ENCODE results near the gene ANKLE2. TPM values are rescaled to one million over a fixed set of nuclear protein-coding genes. Genes with fewer than 3 reads are reported as not detected.

Gene ANKLE2
- total and polyA plus RNA-seq, 3 experiments from 2014 or later, result 40.6 to 119 (median 114) TPM

DNA sequence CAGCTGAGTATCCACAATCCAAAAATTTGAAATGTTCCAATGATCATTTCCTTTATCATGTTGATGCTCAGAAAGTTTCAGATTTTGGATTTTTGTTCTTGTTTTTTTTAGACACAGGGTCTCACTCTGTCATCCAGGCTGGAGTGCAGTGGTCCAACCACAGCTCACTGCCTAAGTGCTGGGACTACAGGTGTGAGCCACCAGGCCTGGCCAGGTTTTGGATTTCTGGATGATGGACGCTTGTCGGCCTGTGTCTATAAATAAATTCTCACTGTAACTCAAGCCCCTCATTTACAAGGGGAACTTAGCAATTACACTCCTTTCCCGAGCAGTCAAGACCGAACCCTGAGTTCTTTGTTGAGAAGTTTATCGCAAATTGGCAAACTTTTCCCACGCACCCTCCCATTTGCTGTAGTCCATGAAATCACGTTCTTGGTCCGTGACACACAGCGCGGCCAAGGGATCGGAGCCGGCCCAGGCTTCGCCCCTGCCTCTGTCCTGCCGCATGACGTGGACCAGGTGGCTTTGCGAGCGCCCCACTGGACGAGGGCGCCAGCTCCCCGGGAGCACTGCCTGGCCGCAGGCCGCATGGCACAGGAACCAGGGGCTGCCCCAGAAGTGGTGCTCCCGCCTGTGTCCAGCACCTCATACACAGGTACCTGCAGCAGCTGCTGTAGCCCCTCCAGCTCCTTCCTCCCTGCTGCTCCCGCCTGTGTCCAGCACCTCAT, 14.0 kb upstream of the ANKLE2 start:
- Histone ChIP-seq H3K4me1 (ENCODE audit: insufficient read depth, low read length) (peaks cover 26% of the 10 kb centered on the region), H3K9me3 (ENCODE audit: low read length) (no peaks in the 10 kb centered on the region), H3K36me3 (ENCODE audit: insufficient read depth, low read length) (peaks cover 40% of the 10 kb centered on the region), H3K27ac (ENCODE audit: low read depth, low read length) (no peak overlapping the region), H3K27me3 (ENCODE audit: insufficient read depth, low read length, poor library complexity, severe bottlenecking) (no peaks in the 10 kb centered on the region), H3K4me3 (ENCODE audit: low read length) (no peak overlapping the region)
- no peaks in the 10 kb centered on the region for H3K27me3 Mint-ChIP-seq
- H3K36me3 Mint-ChIP-seq, result peaks cover 7 to 74% (median 15%) of the 10 kb centered on the region in 3 donors
- CTCF ChIA-PET, result interaction anchor here (3.5 kb wide), 1 partner anchor 128 kb away, joined by 11 read pairs; no protein-coding TSS in a partner anchor
- no peaks in the 10 kb centered on the region for H3K9me3 Mint-ChIP-seq
- no peak overlapping the region for H3K27ac Mint-ChIP-seq
- POLR2A ChIA-PET, result no interaction called here
- peaks cover 6 to 13% (median 12%) of the 10 kb centered on the region in 3 donors for H3K4me1 Mint-ChIP-seq
- H3K4me3 Mint-ChIP-seq, result no peak overlapping the region
- no peak for DNase-seq

GRCh38 chr12:132774646-132775275, 13.1 kb upstream of the ANKLE2 start:
- CTCF ChIA-PET, result interaction anchor here (3.5 kb wide), 1 partner anchor 129 kb away, joined by 11 read pairs; no protein-coding TSS in a partner anchor
- Histone ChIP-seq H3K27ac (ENCODE audit: low read depth, low read length) (no peak overlapping the region), H3K36me3 (ENCODE audit: insufficient read depth, low read length) (peaks cover 33% of the 10 kb centered on the region), H3K9me3 (ENCODE audit: low read length) (no peaks in the 10 kb centered on the region), H3K4me1 (ENCODE audit: insufficient read depth, low read length) (peaks cover 35% of the 10 kb centered on the region), H3K4me3 (ENCODE audit: low read length) (no peak overlapping the region), H3K27me3 (ENCODE audit: insufficient read depth, low read length, poor library complexity, severe bottlenecking) (no peaks in the 10 kb centered on the region)
- Mint-ChIP-seq H3K27ac (peak overlapping the region in 1 of 8 donors; percentile 85), H3K4me3 (no peak overlapping the region), H3K36me3 (peaks cover 5 to 65% (median 9%) of the 10 kb centered on the region in 3 donors), H3K4me1 (peaks cover 6 to 13% (median 12%) of the 10 kb centered on the region in 3 donors), H3K9me3 (no peaks in the 10 kb centered on the region), H3K27me3 (no peaks in the 10 kb centered on the region)
- DNase-seq, result no peak
- POLR2A ChIA-PET, result no interaction called here

GRCh38 chr12:132774159-132774558, 12.5 kb upstream of the ANKLE2 start:
- H3K4me3 ChIP-seq (ENCODE audit: low read length), result no peak overlapping the region
- no peaks in the 10 kb centered on the region for H3K27me3 ChIP-seq (ENCODE audit: insufficient read depth, low read length, poor library complexity, severe bottlenecking)
- no peak for DNase-seq
- Mint-ChIP-seq H3K4me3 (no peak overlapping the region), H3K27ac (no peak overlapping the region), H3K4me1 (peaks cover 6 to 13% (median 12%) of the 10 kb centered on the region in 3 donors), H3K9me3 (no peaks in the 10 kb centered on the region), H3K27me3 (no peaks in the 10 kb centered on the region), H3K36me3 (peaks cover 3 to 59% (median 6%) of the 10 kb centered on the region in 3 donors)
- POLR2A ChIA-PET, result no interaction called here
- H3K9me3 ChIP-seq (ENCODE audit: low read length), result no peaks in the 10 kb centered on the region
- peaks cover 33% of the 10 kb centered on the region for H3K36me3 ChIP-seq (ENCODE audit: insufficient read depth, low read length)
- CTCF ChIA-PET, result interaction anchor here (3.5 kb wide), 1 partner anchor 130 kb away, joined by 11 read pairs; no protein-coding TSS in a partner anchor
- H3K27ac ChIP-seq (ENCODE audit: low read depth, low read length), result no peak overlapping the region
- peaks cover 41% of the 10 kb centered on the region for H3K4me1 ChIP-seq (ENCODE audit: insufficient read depth, low read length)

- peak in 1 of 5 donors; percentile 43 for DNase-seq
- Histone ChIP-seq H3K4me1 (ENCODE audit: insufficient read depth, low read length) (peaks cover 47% of the 10 kb centered on the region), H3K36me3 (ENCODE audit: insufficient read depth, low read length) (peaks cover 33% of the 10 kb centered on the region), H3K27ac (ENCODE audit: low read depth, low read length) (no peak overlapping the region), H3K4me3 (ENCODE audit: low read length) (no peak overlapping the region), H3K9me3 (ENCODE audit: low read length) (no peaks in the 10 kb centered on the region), H3K27me3 (ENCODE audit: insufficient read depth, low read length, poor library complexity, severe bottlenecking) (no peaks in the 10 kb centered on the region)
- Mint-ChIP-seq H3K4me3 (no peak overlapping the region), H3K27ac (peak overlapping the region in 2 of 8 donors; percentile 7 to 76), H3K27me3 (no peaks in the 10 kb centered on the region), H3K36me3 (peaks cover 3 to 56% (median 6%) of the 10 kb centered on the region in 3 donors), H3K9me3 (no peaks in the 10 kb centered on the region), H3K4me1 (peaks cover 10 to 17% (median 16%) of the 10 kb centered on the region in 3 donors)
- ChIA-PET CTCF (interaction anchor here (3.5 kb wide), 1 partner anchor 131 kb away, joined by 11 read pairs; no protein-coding TSS in a partner anchor), POLR2A (no interaction called here)
Measured at GRCh38 chr12:132773077-132773955, 11.7 kb upstream of the ANKLE2 start.

DNA sequence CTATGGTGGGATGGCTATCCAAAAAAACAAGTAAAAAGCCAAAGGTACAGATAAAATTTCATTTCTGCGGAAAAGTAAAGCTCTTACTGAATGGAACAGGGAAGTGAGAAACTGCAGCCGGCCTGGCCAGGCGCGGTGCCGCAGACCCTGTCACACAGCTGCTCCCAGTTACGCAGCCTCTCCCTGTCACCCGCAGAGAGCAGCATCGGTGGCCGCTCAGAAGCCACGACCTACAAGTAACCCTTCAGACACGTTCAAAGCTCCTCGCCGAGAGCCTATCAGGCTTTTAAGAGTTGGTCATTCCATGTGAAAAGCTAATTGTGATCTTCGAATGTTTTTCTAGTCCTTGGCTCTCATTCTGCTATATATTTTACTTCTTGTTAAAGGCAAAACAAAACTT, 11.0 kb upstream of the ANKLE2 start:
- Histone ChIP-seq H3K36me3 (ENCODE audit: insufficient read depth, low read length) (peaks cover 29% of the 10 kb centered on the region), H3K27me3 (ENCODE audit: insufficient read depth, low read length, poor library complexity, severe bottlenecking) (no peaks in the 10 kb centered on the region), H3K9me3 (ENCODE audit: low read length) (no peaks in the 10 kb centered on the region), H3K4me3 (ENCODE audit: low read length) (no peak overlapping the region), H3K27ac (ENCODE audit: low read depth, low read length) (no peak overlapping the region), H3K4me1 (ENCODE audit: insufficient read depth, low read length) (peaks cover 54% of the 10 kb centered on the region)
- no peaks in the 10 kb centered on the region for H3K9me3 Mint-ChIP-seq
- POLR2A ChIA-PET, result interaction anchor here (0.5 kb wide), 1 partner anchor 236 kb away, joined by 4 read pairs; no protein-coding TSS in a partner anchor
- H3K4me3 Mint-ChIP-seq, result no peak overlapping the region
- H3K27me3 Mint-ChIP-seq, result no peaks in the 10 kb centered on the region
- peaks cover 3 to 51% (median 6%) of the 10 kb centered on the region in 3 donors for H3K36me3 Mint-ChIP-seq
- peak overlapping the region in 1 of 8 donors; percentile 86 for H3K27ac Mint-ChIP-seq
- no peak for DNase-seq
- peaks cover 11 to 20% (median 19%) of the 10 kb centered on the region in 3 donors for H3K4me1 Mint-ChIP-seq
- CTCF ChIA-PET, result no interaction called here

GRCh38 chr12:132771126-132771838, 9.7 kb upstream of the ANKLE2 start:
- Mint-ChIP-seq H3K4me3 (peak overlapping the region in 2 of 7 donors; percentile 10 to 29), H3K36me3 (peaks cover 3 to 38% (median 6%) of the 10 kb centered on the region in 3 donors), H3K9me3 (no peaks in the 10 kb centered on the region), H3K27ac (peak overlapping the region; percentile 33 to 86 (median 63)), H3K4me1 (peaks cover 11 to 21% (median 20%) of the 10 kb centered on the region in 3 donors), H3K27me3 (no peaks in the 10 kb centered on the region)
- DNase-seq, result peak; percentile 7 to 73 (median 35)
- POLR2A ChIA-PET, result no interaction called here
- no peaks in the 10 kb centered on the region for H3K9me3 ChIP-seq (ENCODE audit: low read length)
- peak overlapping the region; percentile 34 for H3K4me3 ChIP-seq (ENCODE audit: low read length)
- peaks cover 16% of the 10 kb centered on the region for H3K36me3 ChIP-seq (ENCODE audit: insufficient read depth, low read length)
- no peaks in the 10 kb centered on the region for H3K27me3 ChIP-seq (ENCODE audit: insufficient read depth, low read length, poor library complexity, severe bottlenecking)
- no peak overlapping the region for H3K27ac ChIP-seq (ENCODE audit: low read depth, low read length)
- H3K4me1 ChIP-seq (ENCODE audit: insufficient read depth, low read length), result peaks cover 55% of the 10 kb centered on the region
- CTCF ChIA-PET, result interaction anchor here (1.8 kb wide), 1 partner anchor 133 kb away, joined by 5 read pairs; no protein-coding TSS in a partner anchor

DNA sequence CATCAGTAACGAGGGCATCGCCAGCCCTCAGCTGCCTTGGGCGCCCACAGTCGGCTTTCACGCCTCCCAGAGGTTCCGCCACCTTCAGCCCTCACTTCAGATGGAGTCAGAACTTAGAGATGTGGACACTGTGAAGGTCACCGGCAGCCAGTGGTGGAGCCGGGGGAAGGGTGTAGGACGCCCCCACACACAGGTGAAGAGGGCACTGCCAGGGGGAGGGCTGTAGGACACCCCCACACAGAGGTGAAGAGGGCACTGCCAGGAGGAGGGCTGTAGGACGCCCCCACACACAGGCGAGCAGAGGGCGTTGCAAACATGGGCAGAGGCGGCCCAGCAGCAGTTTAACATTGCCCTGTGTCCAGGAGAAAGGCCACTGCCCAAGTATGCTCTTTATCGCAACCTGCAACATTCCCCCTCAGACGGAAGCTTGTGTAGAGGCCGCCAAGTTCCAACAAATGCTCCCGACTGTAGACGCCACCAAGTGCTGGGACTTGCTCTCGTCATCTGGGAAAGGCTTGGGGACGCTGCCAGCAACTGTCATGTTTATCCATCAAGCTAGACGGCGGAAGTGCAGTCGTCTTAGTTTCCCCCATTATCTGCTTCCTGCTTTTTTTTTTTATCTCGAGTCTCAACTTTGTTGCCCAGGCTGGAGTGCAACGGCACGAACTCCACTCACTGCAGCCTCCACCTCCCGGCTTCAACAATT, 4.9 kb upstream of the ANKLE2 start:
- H3K9me3 ChIP-seq (ENCODE audit: low read length), result no peaks in the 10 kb centered on the region
- POLR2A ChIA-PET, result no interaction called here
- CTCF ChIA-PET, result interaction anchor here (3.0 kb wide), 1 partner anchor 139 kb away, joined by 22 read pairs; no protein-coding TSS in a partner anchor
- H3K4me1 ChIP-seq (ENCODE audit: insufficient read depth, low read length), result peaks cover 47% of the 10 kb centered on the region
- no peaks in the 10 kb centered on the region for H3K9me3 Mint-ChIP-seq
- H3K4me1 Mint-ChIP-seq, result peaks cover 11 to 19% (median 18%) of the 10 kb centered on the region in 3 donors
- no peak overlapping the region for H3K27ac ChIP-seq (ENCODE audit: low read depth, low read length)
- peak overlapping the region in 1 of 8 donors; percentile 67 for H3K27ac Mint-ChIP-seq
- DNase-seq, result no peak
- peaks cover 0 to 3% (median 0%) of the 10 kb centered on the region in 3 donors for H3K36me3 Mint-ChIP-seq
- peak overlapping the region in 1 of 7 donors; percentile 36 for H3K4me3 Mint-ChIP-seq
- H3K36me3 ChIP-seq (ENCODE audit: insufficient read depth, low read length), result no peaks in the 10 kb centered on the region
- no peak overlapping the region for H3K4me3 ChIP-seq (ENCODE audit: low read length)
- no peaks in the 10 kb centered on the region for H3K27me3 Mint-ChIP-seq
- H3K27me3 ChIP-seq (ENCODE audit: insufficient read depth, low read length, poor library complexity, severe bottlenecking), result no peaks in the 10 kb centered on the region
